ENCODE measurements around the gene IL1RAPL2.

The IL1RAPL2 gene

GRCh38 chrX:105697984-105698781, 1132.2 kb downstream of the IL1RAPL2 start:
- DNase-seq (ENCODE audit: low read depth) = no peak
- no peak overlapping the region for H3K4me3 ChIP-seq (ENCODE audit: low read depth, low read length)
- TF ChIP-seq, protein P1, sequence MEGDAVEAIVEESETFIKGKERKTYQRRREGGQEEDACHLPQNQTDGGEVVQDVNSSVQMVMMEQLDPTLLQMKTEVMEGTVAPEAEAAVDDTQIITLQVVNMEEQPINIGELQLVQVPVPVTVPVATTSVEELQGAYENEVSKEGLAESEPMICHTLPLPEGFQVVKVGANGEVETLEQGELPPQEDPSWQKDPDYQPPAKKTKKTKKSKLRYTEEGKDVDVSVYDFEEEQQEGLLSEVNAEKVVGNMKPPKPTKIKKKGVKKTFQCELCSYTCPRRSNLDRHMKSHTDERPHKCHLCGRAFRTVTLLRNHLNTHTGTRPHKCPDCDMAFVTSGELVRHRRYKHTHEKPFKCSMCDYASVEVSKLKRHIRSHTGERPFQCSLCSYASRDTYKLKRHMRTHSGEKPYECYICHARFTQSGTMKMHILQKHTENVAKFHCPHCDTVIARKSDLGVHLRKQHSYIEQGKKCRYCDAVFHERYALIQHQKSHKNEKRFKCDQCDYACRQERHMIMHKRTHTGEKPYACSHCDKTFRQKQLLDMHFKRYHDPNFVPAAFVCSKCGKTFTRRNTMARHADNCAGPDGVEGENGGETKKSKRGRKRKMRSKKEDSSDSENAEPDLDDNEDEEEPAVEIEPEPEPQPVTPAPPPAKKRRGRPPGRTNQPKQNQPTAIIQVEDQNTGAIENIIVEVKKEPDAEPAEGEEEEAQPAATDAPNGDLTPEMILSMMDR (IDR thresholded peaks at IDR 0.05; ENCODE audit: low read depth, low read length) = no peak
- TF ChIP-seq MYC (IDR thresholded peaks at IDR 0.05; ENCODE audit: low read depth, low read length) (no peak), POLR2A (IDR thresholded peaks at IDR 0.05; ENCODE audit: extremely low read depth, insufficient read length) (no peak)
- TF ChIP-seq, protein P2, sequence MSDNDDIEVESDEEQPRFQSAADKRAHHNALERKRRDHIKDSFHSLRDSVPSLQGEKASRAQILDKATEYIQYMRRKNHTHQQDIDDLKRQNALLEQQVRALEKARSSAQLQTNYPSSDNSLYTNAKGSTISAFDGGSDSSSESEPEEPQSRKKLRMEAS (IDR thresholded peaks at IDR 0.05; ENCODE audit: low read depth, low read length) = no peak

GRCh38 chrX:105700331-105700730, 1134.3 kb downstream of the IL1RAPL2 start:
- no peak for DNase-seq (ENCODE audit: low read depth)
- TF ChIP-seq POLR2A (IDR thresholded peaks at IDR 0.05; ENCODE audit: extremely low read depth, insufficient read length) = no peak
- TF ChIP-seq, protein P1 (IDR thresholded peaks at IDR 0.05; ENCODE audit: low read depth, low read length) = no peak
- TF ChIP-seq, protein P2 (IDR thresholded peaks at IDR 0.05; ENCODE audit: low read depth, low read length) = no peak
- no peak for TF ChIP-seq MYC (IDR thresholded peaks at IDR 0.05; ENCODE audit: low read depth, low read length)
- no peak overlapping the region for H3K4me3 ChIP-seq (ENCODE audit: low read depth, low read length)

DNA sequence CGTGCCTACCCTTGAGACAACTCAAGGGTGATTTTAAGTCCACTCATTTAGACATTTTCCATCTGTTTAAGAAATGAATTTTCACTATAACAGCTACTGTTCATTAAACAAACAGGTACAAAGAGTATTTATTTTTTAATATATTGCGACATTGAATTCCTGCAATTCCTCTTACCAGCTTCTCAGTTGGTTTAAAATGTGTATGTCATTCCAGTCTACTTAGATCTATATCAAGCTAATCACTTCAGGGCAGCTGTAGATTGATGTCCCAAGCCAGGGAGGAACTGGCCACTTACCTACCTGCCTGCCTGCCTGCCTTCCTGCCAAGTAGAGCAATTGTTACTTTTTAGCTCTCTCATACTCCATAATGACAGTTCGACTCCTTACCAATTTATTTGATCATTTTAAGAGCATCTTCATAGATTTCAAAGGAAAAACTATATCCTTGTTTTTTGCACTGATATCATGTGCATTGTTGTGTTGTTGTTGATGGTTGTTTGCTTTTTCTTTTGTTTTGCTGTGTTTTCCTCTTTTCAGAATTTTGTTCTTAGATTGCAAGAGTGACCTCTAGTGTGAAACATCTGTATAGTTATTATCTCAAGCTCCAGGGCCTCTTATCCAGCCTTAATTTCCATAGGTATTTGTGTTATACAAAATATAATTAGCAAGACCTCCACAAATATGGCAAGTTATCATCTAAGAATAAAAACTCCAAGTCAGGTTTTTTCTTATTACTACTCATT, 1135.5 kb downstream of the IL1RAPL2 start:
- no peak overlapping the region for H3K4me3 ChIP-seq (ENCODE audit: low read depth, low read length)
- DNase-seq (ENCODE audit: low read depth) = peak; percentile 0
- TF ChIP-seq, protein P1 (IDR thresholded peaks at IDR 0.05; ENCODE audit: low read depth, low read length) = no peak
- TF ChIP-seq POLR2A (IDR thresholded peaks at IDR 0.05; ENCODE audit: extremely low read depth, insufficient read length) (no peak), MYC (IDR thresholded peaks at IDR 0.05; ENCODE audit: low read depth, low read length) (no peak)
- TF ChIP-seq, protein P2 (IDR thresholded peaks at IDR 0.05; ENCODE audit: low read depth, low read length) = no peak

GRCh38 chrX:105703876-105704275, 1137.9 kb downstream of the IL1RAPL2 start:
- H3K4me3 ChIP-seq (ENCODE audit: low read depth, low read length) = no peak overlapping the region
- no peak for DNase-seq (ENCODE audit: low read depth)
- TF ChIP-seq, protein P2 (IDR thresholded peaks at IDR 0.05; ENCODE audit: low read depth, low read length) = no peak
- TF ChIP-seq POLR2A (IDR thresholded peaks at IDR 0.05; ENCODE audit: extremely low read depth, insufficient read length) (no peak), MYC (IDR thresholded peaks at IDR 0.05; ENCODE audit: low read depth, low read length) (no peak)
- TF ChIP-seq, protein P1 (IDR thresholded peaks at IDR 0.05; ENCODE audit: low read depth, low read length) = no peak

DNA sequence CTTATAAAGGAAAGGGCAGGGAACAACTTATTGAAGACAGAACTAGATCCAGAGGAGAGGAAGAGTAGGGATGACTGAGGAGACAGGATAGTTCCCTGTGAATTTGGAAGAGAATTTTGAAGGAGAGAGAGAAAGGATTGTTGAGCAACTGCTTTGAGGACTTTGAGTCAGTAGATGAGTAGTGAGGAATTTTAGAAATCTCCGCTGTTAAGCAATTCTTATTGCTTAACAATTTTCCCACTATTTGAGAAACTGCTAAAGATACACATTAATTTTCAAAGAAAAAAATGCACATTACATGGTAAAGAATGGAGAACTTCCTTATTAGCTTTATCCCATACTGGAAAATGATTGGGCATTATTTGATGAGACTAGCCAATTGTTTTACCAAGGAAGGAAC, 1140.0 kb downstream of the IL1RAPL2 start:
- no peak overlapping the region for H3K4me3 ChIP-seq (ENCODE audit: low read depth, low read length)
- DNase-seq (ENCODE audit: low read depth) = no peak
- TF ChIP-seq, protein P1 (IDR thresholded peaks at IDR 0.05; ENCODE audit: low read depth, low read length) = no peak
- TF ChIP-seq, protein P2 (IDR thresholded peaks at IDR 0.05; ENCODE audit: low read depth, low read length) = no peak
- TF ChIP-seq POLR2A (IDR thresholded peaks at IDR 0.05; ENCODE audit: extremely low read depth, insufficient read length) (no peak), MYC (IDR thresholded peaks at IDR 0.05; ENCODE audit: low read depth, low read length) (no peak)

All from NB4 (cell line).